Measurements from ENCODE around the gene EXD1. TPM values are rescaled to one million over a fixed set of nuclear protein-coding genes. Genes with fewer than 3 reads are reported as not detected.
A peak's percentile ranks its signal among the peaks of the same experiment; 100 is the strongest.

The EXD1 gene
- total and polyA plus RNA-seq, 2 of the 13 experiments (the other 11 are each of a cell fraction or from before 2014, with no cell fraction given), result not detected

GRCh38 chr15:41259546-41260189, 29.1 kb upstream of the EXD1 start (continued):
- 0 out of 2 replicates have a peak, but pooled peaks have one; percentile 36 for TF ChIP-seq ZNF510 (CRISPR knock-in tag; IDR thresholded peaks at IDR 0.05; ENCODE audit: low read depth)
- peak; percentile 98 for TF ChIP-seq ZBTB37 (CRISPR knock-in tag; IDR thresholded peaks at IDR 0.05)
- TF ChIP-seq CBX1 (IDR thresholded peaks at IDR 0.05; ENCODE audit: low read depth), result peak; percentile 38
- no peak for TF ChIP-seq ZFP37 (CRISPR knock-in tag; IDR thresholded peaks at IDR 0.05; ENCODE audit: borderline replicate concordance)
- TF ChIP-seq POLR2AphosphoS5 (IDR thresholded peaks at IDR 0.05; ENCODE audit: low read depth, low read length), result no peak
- TF ChIP-seq AGO2 (optimal IDR thresholded peaks at IDR 0.05; ENCODE audit: low read depth, low read length), result no peak
- TF ChIP-seq ZNF784 (CRISPR knock-in tag; IDR thresholded peaks at IDR 0.05; ENCODE audit: borderline replicate concordance), result peak; percentile 70; the same call in 1 of the 2 replicates
- TF ChIP-seq BCLAF1 (IDR thresholded peaks at IDR 0.05), result no peak
- no peak for TF ChIP-seq SNAPC2 (CRISPR knock-in tag; IDR thresholded peaks at IDR 0.05)
- peak; percentile 74 for TF ChIP-seq REPIN1 (CRISPR knock-in tag; IDR thresholded peaks at IDR 0.05; ENCODE audit: borderline replicate concordance, low read depth)
- peak; percentile 88; the same call in 1 of the 2 replicates for TF ChIP-seq ZBTB4 (CRISPR knock-in tag; IDR thresholded peaks at IDR 0.05; ENCODE audit: borderline replicate concordance)
- no peak for TF ChIP-seq SUZ12 (IDR thresholded peaks at IDR 0.05; ENCODE audit: low read depth, low read length)
- peak; percentile 95 for TF ChIP-seq PAXIP1 (CRISPR knock-in tag; conservative IDR thresholded peaks at IDR 0.05)
- peak; percentile 89 for TF ChIP-seq ZNF264 (CRISPR knock-in tag; IDR thresholded peaks at IDR 0.05)
- no peak for TF ChIP-seq NONO (IDR thresholded peaks at IDR 0.05)
- peak; percentile 87 for TF ChIP-seq NONO (CRISPR knock-in tag; conservative IDR thresholded peaks at IDR 0.05)
- TF ChIP-seq MED13 (CRISPR knock-in tag; IDR thresholded peaks at IDR 0.05), result peak; percentile 57; the same call in 1 of the 2 replicates

All from HepG2 (cell line).